ENCODE measurements around the gene DCTN5.
"Not testable (repeated sequence)": the region's sequence is repeated elsewhere in the genome, so short reads cannot be mapped to it uniquely, and the experiment has no call there.

DCTN5 gene

DNA sequence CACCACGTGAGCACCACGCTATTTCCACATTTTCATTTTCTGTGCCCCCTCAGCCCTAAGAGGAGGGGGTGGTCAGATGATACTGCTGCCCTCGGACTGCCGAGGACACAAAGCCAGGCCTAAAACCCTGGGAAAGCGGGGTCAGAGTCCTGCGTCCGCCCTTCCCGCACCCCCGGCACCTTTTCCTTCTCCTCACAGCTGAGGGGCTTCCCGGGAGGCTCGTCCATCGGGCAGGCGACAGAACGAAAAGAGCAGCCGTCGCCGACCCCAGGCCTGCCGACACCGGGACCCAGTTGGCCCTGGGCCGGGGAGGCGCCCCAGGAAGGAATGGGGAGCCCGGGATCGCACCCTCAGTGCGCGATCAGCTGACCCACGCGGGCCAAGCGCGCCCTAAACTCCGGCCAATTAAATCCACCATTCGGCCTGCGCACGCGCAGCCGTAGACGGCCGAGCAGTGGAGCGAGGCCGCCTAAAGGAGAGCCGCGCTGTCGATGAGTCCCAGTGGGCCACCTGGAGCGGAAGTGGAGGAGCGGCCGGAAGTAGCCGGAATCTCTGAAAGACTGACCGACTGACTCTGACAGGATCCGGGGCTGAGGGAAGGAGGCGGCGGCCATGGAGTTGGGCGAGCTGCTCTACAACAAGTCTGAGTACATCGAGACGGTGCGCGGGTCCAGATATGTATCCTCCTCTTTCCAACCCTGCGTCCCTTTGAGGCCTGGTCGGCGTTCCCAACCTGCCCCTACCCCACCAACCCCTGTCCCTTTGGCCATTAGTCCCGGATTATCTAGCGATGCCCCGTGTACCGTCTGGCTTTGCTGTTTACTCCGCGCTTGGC is at the start of gene DCTN5, which contains the start of gene PALB2:
Gene DCTN5, plus strand, starts transcription at position 536 of the 835 bp plus-strand sequence. Its CDS starts 77 bp downstream, at position 613.
Gene PALB2, minus strand, starts transcription at position 380 of the 835 bp plus-strand sequence. Its CDS starts 153 bp downstream, at position 227.
- peak; percentile 95 for DNase-seq (ENCODE audit: low spot score)

DNA sequence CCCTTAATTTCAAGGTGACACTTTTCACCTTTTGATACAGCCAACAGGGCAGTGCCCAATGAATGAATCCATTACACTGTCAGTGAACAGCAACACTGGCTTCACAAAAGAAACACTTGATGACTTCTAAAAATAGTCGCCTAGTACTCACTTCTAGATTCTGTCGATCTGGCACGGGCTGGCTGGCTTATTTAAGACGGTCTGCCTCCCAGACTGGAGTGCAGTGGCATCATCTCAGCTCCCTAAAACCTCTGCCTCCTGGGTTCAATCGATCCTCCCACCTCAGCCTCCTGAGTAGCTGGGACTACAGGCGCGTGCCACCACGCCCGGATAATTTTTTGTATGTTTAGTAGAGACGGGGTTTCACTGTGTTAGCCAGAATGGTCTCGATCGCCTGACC is 47.1 kb upstream of the DCTN5 start:
- DNase-seq (ENCODE audit: low spot score), result no peak

- peak; percentile 36 for DNase-seq (ENCODE audit: low spot score)
Measured at GRCh38 chr16:23595246-23595950, 45.9 kb upstream of the DCTN5 start.

- peak; percentile 94 for DNase-seq (ENCODE audit: low spot score)
Measured at GRCh38 chr16:23595951-23596720, 45.1 kb upstream of the DCTN5 start, which contains the start of gene NDUFAB1. Gene NDUFAB1, minus strand, starts transcription at chr16:23596316. Its CDS starts 26 bp downstream, at chr16:23596290.

DNA sequence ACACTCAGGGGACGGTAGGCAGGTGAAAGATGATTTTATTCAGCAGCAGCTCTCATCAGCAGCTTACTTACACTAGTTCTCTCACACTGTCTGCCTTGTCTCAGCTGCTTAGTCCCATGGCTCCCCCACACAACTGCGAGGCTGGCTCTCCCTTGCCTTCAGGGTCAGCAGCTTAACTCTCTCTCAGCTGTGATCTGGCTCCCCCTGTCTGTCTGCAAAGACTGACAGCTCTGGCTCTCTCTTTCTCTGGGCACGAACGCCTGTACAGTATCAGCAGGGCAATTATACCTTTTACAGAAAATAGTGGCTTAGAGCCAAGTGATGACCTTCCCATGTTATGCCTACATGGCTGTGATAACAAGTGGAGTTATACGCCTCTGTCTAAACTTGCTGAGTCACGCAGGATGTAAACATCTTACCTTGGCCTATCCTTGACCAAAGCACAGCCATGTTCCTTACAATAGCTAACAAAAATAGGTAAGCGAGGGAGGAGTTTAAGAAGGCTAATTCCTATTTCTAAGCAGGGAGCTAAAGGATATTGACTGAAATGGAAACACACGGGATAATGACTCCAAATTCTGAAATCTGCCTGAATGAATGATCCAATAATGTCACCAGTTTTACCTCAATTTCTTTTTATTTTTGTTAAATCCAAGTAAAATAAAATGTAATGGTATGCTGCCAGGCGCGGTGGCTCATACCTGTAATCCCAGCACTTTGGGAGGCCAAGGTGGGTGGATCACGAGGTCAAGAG is 44.1 kb upstream of the DCTN5 start:
- DNase-seq (ENCODE audit: low spot score), result peak; percentile 92

DNA sequence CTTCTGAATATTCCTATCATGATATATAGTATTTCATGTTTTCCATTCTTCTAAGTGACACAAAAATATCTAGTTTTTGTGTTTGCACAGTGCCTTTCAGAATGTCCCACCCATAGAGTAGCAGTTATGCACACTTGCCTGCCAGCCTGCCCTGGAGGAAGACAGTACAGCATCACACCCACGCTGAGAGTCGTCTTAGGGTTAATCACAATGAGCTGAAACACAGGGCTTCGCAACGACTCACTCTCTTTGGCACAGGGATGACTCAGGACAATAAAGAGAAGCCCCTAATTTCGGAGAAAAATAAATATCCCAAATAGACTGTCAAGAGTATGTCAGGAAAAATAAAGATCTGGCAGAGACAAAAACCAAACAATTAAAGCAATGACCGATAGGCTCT is 33.5 kb upstream of the DCTN5 start:
- no peak for DNase-seq (ENCODE audit: low spot score)

GRCh38 chr16:23608194-23608593 is 33.1 kb upstream of the DCTN5 start:
- no peak for DNase-seq (ENCODE audit: low spot score)

DNA sequence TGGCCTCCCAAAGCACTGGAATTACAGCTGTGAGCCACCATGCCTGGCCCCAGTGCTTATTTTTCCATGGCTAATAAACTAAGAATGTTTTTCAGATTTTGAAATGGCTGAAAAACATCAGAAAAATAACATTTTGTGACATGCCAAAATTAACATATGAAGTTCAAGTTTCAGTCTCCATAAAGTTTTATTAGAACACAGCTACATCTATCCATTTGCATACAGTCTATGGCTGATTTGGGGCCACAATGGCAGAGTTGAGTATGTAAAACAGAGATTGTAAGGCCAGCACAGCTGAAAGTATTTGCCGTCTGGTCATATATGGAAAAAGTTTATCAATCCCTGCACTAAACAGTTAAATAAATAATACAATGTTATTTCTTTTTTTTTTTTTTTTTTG is 31.3 kb upstream of the DCTN5 start:
- DNase-seq (ENCODE audit: low spot score), result no peak

DNA sequence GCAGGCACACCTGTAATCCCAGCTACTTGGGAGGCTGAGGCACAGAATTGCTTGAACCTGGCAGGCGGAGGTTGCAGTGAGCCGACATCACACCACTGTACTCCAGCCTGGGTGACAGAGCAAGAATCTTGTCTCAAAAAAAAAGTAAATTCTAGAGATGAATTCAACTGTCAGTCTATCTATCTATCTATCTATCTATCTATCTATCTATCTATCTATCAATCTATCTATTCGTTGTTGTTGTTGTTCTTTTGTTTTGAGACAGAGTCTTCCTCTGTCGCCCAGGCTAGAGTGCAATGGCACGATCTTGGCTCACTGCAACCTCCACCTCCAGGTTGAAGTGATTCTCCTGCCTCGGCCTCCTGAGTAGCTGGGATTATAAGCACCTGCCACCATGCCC is 30.4 kb upstream of the DCTN5 start:
- not testable (repeated sequence) for DNase-seq (ENCODE audit: low spot score)

DNA sequence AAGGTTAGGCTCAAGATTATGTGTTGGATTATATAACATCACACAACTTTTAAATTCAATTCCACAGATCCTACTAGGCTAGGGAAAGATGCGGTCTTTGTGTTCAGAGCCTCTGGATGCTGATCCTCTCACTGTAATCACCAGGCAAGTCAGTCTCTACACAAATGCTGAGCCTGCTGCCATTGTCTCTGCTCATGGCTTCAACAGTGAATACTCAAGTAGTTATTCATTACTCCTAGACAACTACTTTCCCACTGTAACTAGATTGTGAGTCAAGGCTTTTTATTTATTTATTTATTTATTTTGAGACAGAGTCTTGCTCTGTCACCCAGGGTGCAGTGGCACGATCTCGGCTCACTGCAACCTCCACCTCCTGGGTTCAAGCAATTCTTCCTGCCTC is 29.3 kb upstream of the DCTN5 start:
- no peak for DNase-seq (ENCODE audit: low spot score)

GRCh38 chr16:23615805-23616204 is 25.5 kb upstream of the DCTN5 start:
- DNase-seq (ENCODE audit: low spot score), result no peak

DNA sequence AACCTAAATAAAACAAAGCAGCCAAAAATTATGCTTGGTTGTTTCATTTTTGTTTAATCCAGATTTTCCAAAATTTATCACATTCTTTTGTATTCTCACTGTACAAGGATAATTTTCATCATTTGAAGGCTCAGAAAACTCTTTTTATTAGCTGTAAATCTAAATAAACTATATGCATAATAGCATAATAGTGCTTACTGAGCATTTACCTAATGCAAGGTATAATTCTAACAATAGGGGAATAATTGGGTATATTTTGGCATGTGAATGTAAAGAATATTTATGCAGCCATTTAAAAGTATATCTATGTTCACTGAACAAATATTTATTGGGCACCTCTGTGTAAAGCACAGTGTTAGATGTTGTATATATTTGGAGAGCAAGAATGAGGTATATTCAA is 17.2 kb upstream of the DCTN5 start:
- no peak for DNase-seq (ENCODE audit: low spot score)

DNA sequence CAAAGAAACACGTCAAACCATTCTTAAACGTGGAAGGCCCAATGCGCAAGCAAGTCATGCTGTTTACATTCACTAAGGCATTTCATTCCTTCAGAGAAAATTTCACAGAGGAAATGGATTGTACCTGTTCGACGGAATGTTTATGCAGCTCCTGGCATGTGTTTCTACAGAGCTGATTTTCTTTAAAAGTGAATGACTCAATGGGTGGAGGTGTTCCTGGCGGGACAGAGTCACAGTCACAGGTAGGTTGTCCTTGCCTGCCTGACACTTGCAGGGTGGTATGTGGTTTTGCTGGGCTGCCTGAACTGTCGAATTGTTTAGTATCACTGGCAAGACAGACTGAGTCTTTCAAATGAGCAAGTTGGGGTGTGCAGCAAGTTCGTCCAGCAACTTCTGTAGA is 11.8 kb upstream of the DCTN5 start:
- DNase-seq (ENCODE audit: low spot score), result no peak

GRCh38 chr16:23631874-23632273 is 9.4 kb upstream of the DCTN5 start:
- not testable (repeated sequence) for DNase-seq (ENCODE audit: low spot score)

- no peak for DNase-seq (ENCODE audit: low spot score)
Measured at GRCh38 chr16:23634461-23635036, 6.7 kb upstream of the DCTN5 start.

DNA sequence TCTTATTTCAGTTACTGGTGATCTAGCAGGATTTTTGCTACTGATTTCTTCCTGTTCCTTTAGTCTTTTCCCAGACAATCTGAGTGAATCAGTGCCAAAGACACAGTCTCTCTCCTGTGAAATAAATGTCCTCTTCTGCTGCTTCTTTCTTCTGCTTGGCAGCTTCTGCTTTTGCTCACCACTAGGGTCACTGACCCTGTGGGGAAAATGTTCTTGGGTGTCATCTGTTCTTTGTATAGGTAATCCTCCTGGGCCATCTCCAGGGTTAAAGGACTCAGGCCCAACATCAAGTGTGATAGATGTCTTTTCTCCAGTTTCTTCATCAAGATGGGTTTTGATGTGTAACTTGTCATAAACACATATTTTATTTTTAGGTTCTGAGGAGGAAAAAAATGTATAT is 5.3 kb upstream of the DCTN5 start:
- DNase-seq (ENCODE audit: low spot score), result peak; percentile 40

DNA sequence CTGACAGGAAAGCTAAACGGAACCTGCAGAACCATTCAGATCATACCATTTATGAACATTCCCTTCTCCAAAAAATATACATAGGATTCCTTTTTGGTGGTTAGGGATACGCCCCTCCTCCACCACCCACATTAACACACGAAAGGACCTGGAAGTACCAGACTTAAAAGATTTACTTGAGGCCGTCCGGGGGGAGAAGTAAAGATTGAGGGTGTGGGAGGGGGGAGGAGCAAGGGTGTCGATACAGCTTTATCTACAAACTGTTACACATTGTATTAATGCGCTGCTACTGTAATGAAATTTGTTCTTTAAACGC is 693 bp upstream of the DCTN5 start:
- peak; percentile 47 for DNase-seq (ENCODE audit: low spot score)

- no peak for DNase-seq (ENCODE audit: low spot score)
Measured at GRCh38 chr16:23642246-23642774, 1.0 kb downstream of the DCTN5 start.

- no peak for DNase-seq (ENCODE audit: low spot score)
Measured at GRCh38 chr16:23650674-23651416, 9.6 kb downstream of the DCTN5 start.

DNA sequence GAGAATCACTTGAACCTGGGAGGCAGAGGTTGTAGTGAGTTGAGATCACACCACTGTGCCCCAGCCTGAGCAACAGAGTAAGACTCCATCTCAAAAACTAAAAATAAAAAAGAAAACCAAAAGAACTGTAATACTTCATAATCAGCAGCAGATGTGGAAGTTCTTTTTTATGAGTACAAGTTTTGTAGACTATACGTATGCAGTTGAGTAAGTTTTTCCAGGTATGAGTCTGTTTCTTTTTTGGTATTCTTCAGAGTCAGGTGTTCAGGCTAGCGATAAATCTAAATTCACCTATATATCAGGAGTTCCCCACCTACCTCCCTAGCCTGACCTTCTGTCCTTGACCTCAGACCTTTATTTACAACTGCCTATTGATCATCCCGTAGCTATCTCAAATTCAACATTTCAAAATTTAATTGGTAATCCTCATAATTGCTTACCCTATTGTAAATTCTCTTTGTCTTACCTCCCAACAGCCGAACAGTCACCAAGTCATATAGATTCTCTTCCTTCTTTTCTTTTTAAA is 10.7 kb downstream of the DCTN5 start:
- no peak for DNase-seq (ENCODE audit: low spot score)

Measured in NAMALWA (cell line).